ENCODE results near the gene FAM174B. TPM values are rescaled to one million over a fixed set of nuclear protein-coding genes. Genes with fewer than 3 reads are reported as not detected.

Gene FAM174B
- polyA plus RNA-seq, 1 donor from 2014 or later: 20.1 TPM

DNA sequence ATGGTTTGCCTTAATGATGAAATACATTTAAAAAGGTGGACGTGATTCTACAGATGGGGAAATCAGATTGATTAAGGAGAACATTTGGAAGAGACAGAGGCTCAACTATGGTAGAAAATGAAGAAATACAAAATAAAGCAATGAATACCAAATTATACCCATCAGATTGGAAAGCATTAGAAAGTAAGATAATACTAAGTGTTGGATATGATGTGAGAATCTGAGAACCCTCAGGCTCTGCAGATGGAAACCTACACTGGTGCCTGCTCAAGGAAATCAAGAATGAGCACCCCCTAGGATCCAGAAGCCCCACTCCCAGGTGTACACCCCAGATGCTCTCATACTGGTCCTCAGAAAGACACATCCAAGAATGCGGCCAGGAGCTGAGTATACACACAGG lies 4.6 kb downstream of the FAM174B start:
- Histone ChIP-seq H2AFZ (ENCODE audit: low read depth, low read length) (no peak overlapping the region), H3K9ac (ENCODE audit: low read length) (no peak overlapping the region), H4K20me1 (ENCODE audit: insufficient read depth) (no peaks in the 10 kb centered on the region), H3K36me3 (ENCODE audit: insufficient read depth, low read length) (no peaks in the 10 kb centered on the region), H3K9me2 (ENCODE audit: insufficient read depth, low read length) (no peaks in the 10 kb centered on the region), H3K27me3 (ENCODE audit: insufficient read depth, low read depth, low read length) (no peaks in the 10 kb centered on the region), H3K27ac (ENCODE audit: low read length) (no peak overlapping the region), H3K4me2 (ENCODE audit: low read length) (no peak overlapping the region), H3F3A (ENCODE audit: insufficient read depth, low read length, poor library complexity, severe bottlenecking) (peaks cover 2% of the 10 kb centered on the region), H3K4me3 (ENCODE audit: low read length) (no peak overlapping the region), H3K79me2 (replicated peaks; ENCODE audit: insufficient read depth, low read length) (peaks cover 2% of the 10 kb centered on the region), H3K9me3 (ENCODE audit: low read length) (peaks cover 9% of the 10 kb centered on the region)
- no peak for TF ChIP-seq EZH2 (IDR thresholded peaks at IDR 0.05; ENCODE audit: borderline replicate concordance, insufficient read depth, low read length, poor library complexity, severe bottlenecking)
- no peak for TF ChIP-seq TAF1 (IDR thresholded peaks at IDR 0.05; ENCODE audit: low read depth)
- TF ChIP-seq, protein P1, sequence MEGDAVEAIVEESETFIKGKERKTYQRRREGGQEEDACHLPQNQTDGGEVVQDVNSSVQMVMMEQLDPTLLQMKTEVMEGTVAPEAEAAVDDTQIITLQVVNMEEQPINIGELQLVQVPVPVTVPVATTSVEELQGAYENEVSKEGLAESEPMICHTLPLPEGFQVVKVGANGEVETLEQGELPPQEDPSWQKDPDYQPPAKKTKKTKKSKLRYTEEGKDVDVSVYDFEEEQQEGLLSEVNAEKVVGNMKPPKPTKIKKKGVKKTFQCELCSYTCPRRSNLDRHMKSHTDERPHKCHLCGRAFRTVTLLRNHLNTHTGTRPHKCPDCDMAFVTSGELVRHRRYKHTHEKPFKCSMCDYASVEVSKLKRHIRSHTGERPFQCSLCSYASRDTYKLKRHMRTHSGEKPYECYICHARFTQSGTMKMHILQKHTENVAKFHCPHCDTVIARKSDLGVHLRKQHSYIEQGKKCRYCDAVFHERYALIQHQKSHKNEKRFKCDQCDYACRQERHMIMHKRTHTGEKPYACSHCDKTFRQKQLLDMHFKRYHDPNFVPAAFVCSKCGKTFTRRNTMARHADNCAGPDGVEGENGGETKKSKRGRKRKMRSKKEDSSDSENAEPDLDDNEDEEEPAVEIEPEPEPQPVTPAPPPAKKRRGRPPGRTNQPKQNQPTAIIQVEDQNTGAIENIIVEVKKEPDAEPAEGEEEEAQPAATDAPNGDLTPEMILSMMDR (IDR thresholded peaks at IDR 0.05; ENCODE audit: poor library complexity, severe bottlenecking): no peak
- no peak for TF ChIP-seq SMC3 (conservative IDR thresholded peaks at IDR 0.05; ENCODE audit: poor library complexity)

DNA sequence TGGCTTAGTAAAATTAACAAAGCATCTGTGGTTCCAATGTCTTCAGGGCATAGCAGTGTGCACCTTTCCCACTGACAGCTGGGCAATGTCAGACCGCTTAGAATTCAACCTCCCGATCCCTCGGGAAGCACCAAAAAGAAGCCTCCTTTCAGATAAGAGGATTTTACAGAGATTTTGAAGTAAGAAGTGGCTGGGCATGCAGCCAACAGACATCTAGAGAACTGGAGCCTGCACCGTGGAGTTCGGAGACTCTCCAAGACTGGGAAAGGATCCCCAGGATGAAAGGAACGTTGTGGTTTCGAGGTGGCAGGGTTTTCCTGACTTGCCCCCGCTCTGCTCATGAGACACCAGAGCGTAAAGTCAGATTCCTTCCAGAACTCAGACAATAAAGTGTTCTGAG lies 5.3 kb downstream of the FAM174B start:
- Histone ChIP-seq H3K27me3 (ENCODE audit: insufficient read depth, low read depth, low read length) (no peaks in the 10 kb centered on the region), H2AFZ (ENCODE audit: low read depth, low read length) (no peak overlapping the region), H3K36me3 (ENCODE audit: insufficient read depth, low read length) (no peaks in the 10 kb centered on the region), H3K9ac (ENCODE audit: low read length) (no peak overlapping the region), H3K9me3 (ENCODE audit: low read length) (peaks cover 9% of the 10 kb centered on the region), H3K79me2 (replicated peaks; ENCODE audit: insufficient read depth, low read length) (peaks cover 2% of the 10 kb centered on the region), H3K4me3 (ENCODE audit: low read length) (no peak overlapping the region), H3K27ac (ENCODE audit: low read length) (no peak overlapping the region), H3F3A (ENCODE audit: insufficient read depth, low read length, poor library complexity, severe bottlenecking) (peaks cover 2% of the 10 kb centered on the region), H3K9me2 (ENCODE audit: insufficient read depth, low read length) (no peaks in the 10 kb centered on the region), H3K4me2 (ENCODE audit: low read length) (no peak overlapping the region), H4K20me1 (ENCODE audit: insufficient read depth) (no peaks in the 10 kb centered on the region)
- TF ChIP-seq POLR2AphosphoS5 (IDR thresholded peaks at IDR 0.05): no peak
- TF ChIP-seq EP300 (conservative IDR thresholded peaks at IDR 0.05; ENCODE audit: poor library complexity, severe bottlenecking): no peak
- no peak for TF ChIP-seq TAF1 (IDR thresholded peaks at IDR 0.05; ENCODE audit: low read depth)
- no peak for TF ChIP-seq SMC3 (conservative IDR thresholded peaks at IDR 0.05; ENCODE audit: poor library complexity)
- TF ChIP-seq RAD21 (conservative IDR thresholded peaks at IDR 0.05): no peak
- TF ChIP-seq EZH2 (IDR thresholded peaks at IDR 0.05; ENCODE audit: borderline replicate concordance, insufficient read depth, low read length, poor library complexity, severe bottlenecking): no peak
- no peak for TF ChIP-seq MXI1 (conservative IDR thresholded peaks at IDR 0.05; ENCODE audit: poor library complexity, severe bottlenecking)
- TF ChIP-seq, protein P1 (IDR thresholded peaks at IDR 0.05; ENCODE audit: poor library complexity, severe bottlenecking): no peak
- TF ChIP-seq, protein P2, sequence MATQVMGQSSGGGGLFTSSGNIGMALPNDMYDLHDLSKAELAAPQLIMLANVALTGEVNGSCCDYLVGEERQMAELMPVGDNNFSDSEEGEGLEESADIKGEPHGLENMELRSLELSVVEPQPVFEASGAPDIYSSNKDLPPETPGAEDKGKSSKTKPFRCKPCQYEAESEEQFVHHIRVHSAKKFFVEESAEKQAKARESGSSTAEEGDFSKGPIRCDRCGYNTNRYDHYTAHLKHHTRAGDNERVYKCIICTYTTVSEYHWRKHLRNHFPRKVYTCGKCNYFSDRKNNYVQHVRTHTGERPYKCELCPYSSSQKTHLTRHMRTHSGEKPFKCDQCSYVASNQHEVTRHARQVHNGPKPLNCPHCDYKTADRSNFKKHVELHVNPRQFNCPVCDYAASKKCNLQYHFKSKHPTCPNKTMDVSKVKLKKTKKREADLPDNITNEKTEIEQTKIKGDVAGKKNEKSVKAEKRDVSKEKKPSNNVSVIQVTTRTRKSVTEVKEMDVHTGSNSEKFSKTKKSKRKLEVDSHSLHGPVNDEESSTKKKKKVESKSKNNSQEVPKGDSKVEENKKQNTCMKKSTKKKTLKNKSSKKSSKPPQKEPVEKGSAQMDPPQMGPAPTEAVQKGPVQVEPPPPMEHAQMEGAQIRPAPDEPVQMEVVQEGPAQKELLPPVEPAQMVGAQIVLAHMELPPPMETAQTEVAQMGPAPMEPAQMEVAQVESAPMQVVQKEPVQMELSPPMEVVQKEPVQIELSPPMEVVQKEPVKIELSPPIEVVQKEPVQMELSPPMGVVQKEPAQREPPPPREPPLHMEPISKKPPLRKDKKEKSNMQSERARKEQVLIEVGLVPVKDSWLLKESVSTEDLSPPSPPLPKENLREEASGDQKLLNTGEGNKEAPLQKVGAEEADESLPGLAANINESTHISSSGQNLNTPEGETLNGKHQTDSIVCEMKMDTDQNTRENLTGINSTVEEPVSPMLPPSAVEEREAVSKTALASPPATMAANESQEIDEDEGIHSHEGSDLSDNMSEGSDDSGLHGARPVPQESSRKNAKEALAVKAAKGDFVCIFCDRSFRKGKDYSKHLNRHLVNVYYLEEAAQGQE (IDR thresholded peaks at IDR 0.05; ENCODE audit: borderline replicate concordance): no peak
